GM23338 (cell line): Measurements from ENCODE around the gene SH3D21. TPM values are rescaled to one million over a fixed set of nuclear protein-coding genes. Genes with fewer than 3 reads are reported as not detected.

ENCODE experiments used
- ATAC-seq: fragments of 200-7000 bp; cut with Tn5 transposase; 3 replicates; pipeline ENCODE4 v1.9.1; 2020
- DNase-seq: peaks from one replicate; pipeline ENCODE4 v3.0.0-alpha.2; 2015; ENCODE audit warnings: low spot score
- H2AFZ ChIP-seq: fragments of 200-600 bp; sonication (generic); 2 replicates; pipeline ENCODE4 v1.8.0; 2016; ENCODE audit warnings: antibody characterized with exemption, mild to moderate bottlenecking, moderate library complexity
- H3F3A ChIP-seq: fragments of 200-600 bp; sonication (generic); replicated peaks from 2 replicates; pipeline ENCODE4 v1.8.0; 2017; ENCODE audit warnings: antibody characterized with exemption, mixed run types, low read depth
- H3K27ac ChIP-seq: fragments of 200-600 bp; sonication (generic); 2 replicates; pipeline ENCODE4 v1.6.1; 2016; ENCODE audit warnings: low read depth
- H3K27me3 ChIP-seq: fragments of 200-600 bp; sonication (generic); 2 replicates; pipeline ENCODE4 v1.8.0; 2016; ENCODE audit warnings: mild to moderate bottlenecking, mixed run types, moderate library complexity; ENCODE audit not compliant: insufficient read depth
- H3K36me3 ChIP-seq: fragments of 200-600 bp; sonication (generic); 2 replicates; pipeline ENCODE4 v1.8.0; 2016; ENCODE audit warnings: mild to moderate bottlenecking; ENCODE audit not compliant: insufficient read depth
- H3K4me1 ChIP-seq: fragments of 200-600 bp; sonication (generic); 2 replicates; pipeline ENCODE4 v1.8.0; 2016; ENCODE audit warnings: mild to moderate bottlenecking, moderate library complexity; ENCODE audit not compliant: insufficient read depth
- H3K4me2 ChIP-seq: fragments of 200-600 bp; sonication (generic); 2 replicates; pipeline ENCODE4 v1.7.1; 2017; ENCODE audit warnings: mixed run types
- H3K4me3 ChIP-seq: fragments of 200-600 bp; sonication (generic); 2 replicates; pipeline ENCODE4 v1.6.1; 2016; ENCODE audit warnings: mixed run types
- H3K79me2 ChIP-seq: fragments of 200-600 bp; sonication (generic); replicated peaks from 2 replicates; pipeline ENCODE4 v1.8.0; 2017; ENCODE audit warnings: mild to moderate bottlenecking; ENCODE audit not compliant: insufficient read depth
- H3K9me2 ChIP-seq: fragments of 200-600 bp; sonication (generic); 2 replicates; pipeline ENCODE4 v1.8.0; 2017; ENCODE audit not compliant: insufficient read depth
- H4K20me1 ChIP-seq: fragments of 200-600 bp; sonication (generic); replicated peaks from 2 replicates; pipeline ENCODE4 v1.8.0; 2017; ENCODE audit warnings: mild to moderate bottlenecking; ENCODE audit not compliant: insufficient read depth
- H3K27ac Mint-ChIP-seq: 2 replicates; pipeline ENCODE4 v1.8.0; 2020; ENCODE audit warnings: inconsistent platforms, mild to moderate bottlenecking, moderate library complexity, mixed read lengths
- H3K27me3 Mint-ChIP-seq: 3 replicates; pipeline ENCODE4 v1.8.0; 2022; ENCODE audit warnings: low read depth, mild to moderate bottlenecking, moderate library complexity, mixed read lengths, inconsistent platforms; ENCODE audit not compliant: insufficient read depth, poor library complexity
- H3K36me3 Mint-ChIP-seq: 3 replicates; pipeline ENCODE4 v1.8.0; 2021; ENCODE audit warnings: low read depth, mild to moderate bottlenecking, inconsistent platforms, moderate library complexity, mixed read lengths
- H3K4me1 Mint-ChIP-seq: 3 replicates; pipeline ENCODE4 v1.8.0; 2020; ENCODE audit warnings: mild to moderate bottlenecking, inconsistent platforms, mixed read lengths
- H3K4me3 Mint-ChIP-seq: 3 replicates; pipeline ENCODE4 v1.8.0; 2021; ENCODE audit warnings: moderate library complexity, mild to moderate bottlenecking, inconsistent platforms, mixed read lengths
- H3K9me3 Mint-ChIP-seq: 3 replicates; pipeline ENCODE4 v1.8.0; 2020; ENCODE audit warnings: moderate library complexity, mild to moderate bottlenecking, inconsistent platforms, mixed read lengths
- CREB1 ChIP-seq: fragments of 250-450 bp; sonication (Bioruptor Pico); IDR thresholded peaks from 2 replicates; pipeline ENCODE4 v1.5.0; 2020; ENCODE audit warnings: low read depth, mild to moderate bottlenecking, moderate library complexity
- EZH2 ChIP-seq: fragments of 200-600 bp; sonication (generic); IDR thresholded peaks from one replicate; pipeline ENCODE4 v1.8.0; 2017; ENCODE audit warnings: antibody characterized with exemption, mild to moderate bottlenecking, low read depth; ENCODE audit not compliant: unreplicated experiment
- EZH2phosphoT487 ChIP-seq: fragments of 200-600 bp; sonication (generic); IDR thresholded peaks from one replicate; pipeline ENCODE4 v1.8.1; 2018; ENCODE audit warnings: antibody characterized with exemption; ENCODE audit not compliant: unreplicated experiment
- JUNB ChIP-seq: IDR thresholded peaks from one replicate; pipeline ENCODE4 v1.6.1; 2016; ENCODE audit warnings: antibody characterized with exemption; ENCODE audit not compliant: unreplicated experiment
- NANOG ChIP-seq: IDR thresholded peaks from 2 replicates; pipeline ENCODE4 v1.6.1; 2016; ENCODE audit warnings: antibody characterized with exemption, borderline replicate concordance
- POLR2AphosphoS5 ChIP-seq: IDR thresholded peaks from 2 replicates; pipeline ENCODE4 v1.6.1; 2016; ENCODE audit warnings: antibody characterized with exemption, low read depth
- STAT1 ChIP-seq: IDR thresholded peaks from one replicate; pipeline ENCODE4 v1.6.1; 2016; ENCODE audit warnings: antibody characterized with exemption; ENCODE audit not compliant: unreplicated experiment
- ZNF114 ChIP-seq: fragments of 250-450 bp; sonication (Bioruptor Pico); IDR thresholded peaks from 2 replicates; pipeline ENCODE4 v1.5.0; 2020; ENCODE audit warnings: mild to moderate bottlenecking, moderate library complexity
- ZNF331 ChIP-seq: fragments of 250-450 bp; sonication (Bioruptor Pico); IDR thresholded peaks from 2 replicates; pipeline ENCODE4 v1.5.0; 2020; ENCODE audit warnings: low read depth, mild to moderate bottlenecking, moderate library complexity
- polyA plus RNA-seq: library from polyadenylated mRNA; unstranded; fragments of >200 nt; fragmentation: Nextera tagmentation; extraction: Ambion mirVana; gene quantifications from 2 replicates; pipeline ENCODE4 v1.2.1, GENCODE V29; 2016
- total RNA-seq: library from RNA; depleted of rRNA; stranded (reverse); fragments of >200 nt; shearing (Covaris generic); gene quantifications from 2 replicates; pipeline ENCODE4 v1.2.3, GENCODE V29; 2014
- TF ChIP-seq, protein P1 (sequence below), 2 experiments: fragments of 200-600 bp in 1 of 2; sonication (generic) in 1 of 2; conservative IDR thresholded peaks; 2 replicates each; pipeline versions ENCODE4 v1.5.1 to v1.6.1; 2016 to 2017; ENCODE audit warnings: antibody characterized with exemption in 2 of 2, low read depth in 2 of 2, mild to moderate bottlenecking in 2 of 2, moderate library complexity in 1 of 2
- TF ChIP-seq, protein P2 (sequence below): IDR thresholded peaks from one replicate; pipeline ENCODE4 v1.6.1; 2018; ENCODE audit warnings: antibody characterized with exemption; ENCODE audit not compliant: unreplicated experiment
- TF ChIP-seq, protein P3 (sequence below): IDR thresholded peaks from 2 replicates; pipeline ENCODE4 v1.6.1; 2016; ENCODE audit warnings: antibody characterized with exemption
- TF ChIP-seq, protein P4 (sequence below): fragments of 250-450 bp; sonication (Bioruptor Pico); IDR thresholded peaks from 2 replicates; pipeline ENCODE4 v1.5.0; 2020; ENCODE audit warnings: mild to moderate bottlenecking, moderate library complexity

The SH3D21 gene
- total and polyA plus RNA-seq, 2 experiments from 2014 or later, result 3.7 to 6.3 TPM

DNA sequence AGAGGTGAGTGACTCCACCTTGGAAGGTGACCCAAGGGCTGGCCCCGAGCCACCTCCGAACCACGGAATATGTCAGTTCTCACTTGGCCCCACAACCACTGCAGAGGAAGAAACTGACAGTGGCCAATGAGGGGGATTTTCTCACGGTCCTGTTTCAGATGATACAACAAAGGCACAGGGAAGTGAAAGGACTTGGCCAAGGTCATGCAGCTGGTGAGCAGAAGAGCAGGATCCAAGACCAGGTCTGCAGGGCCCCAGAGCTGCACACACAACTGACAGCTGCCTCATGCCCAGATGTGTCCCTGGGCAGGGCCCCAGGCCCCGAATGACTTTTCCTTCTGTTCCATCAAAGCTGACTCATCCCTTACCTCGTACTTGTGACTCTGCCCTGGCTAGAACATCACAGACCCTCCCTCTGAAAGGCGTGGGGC is 43.1 kb downstream of the SH3D21 start:
- no peaks in the 10 kb centered on the region for H3K9me2 ChIP-seq
- no peak for TF ChIP-seq EZH2phosphoT487
- no peak for TF ChIP-seq CREB1 (CRISPR knock-in tag)
- no peak for TF ChIP-seq ZNF114 (CRISPR knock-in tag)
- no peak for TF ChIP-seq NANOG
- TF ChIP-seq STAT1, result no peak
- TF ChIP-seq, protein P1, sequence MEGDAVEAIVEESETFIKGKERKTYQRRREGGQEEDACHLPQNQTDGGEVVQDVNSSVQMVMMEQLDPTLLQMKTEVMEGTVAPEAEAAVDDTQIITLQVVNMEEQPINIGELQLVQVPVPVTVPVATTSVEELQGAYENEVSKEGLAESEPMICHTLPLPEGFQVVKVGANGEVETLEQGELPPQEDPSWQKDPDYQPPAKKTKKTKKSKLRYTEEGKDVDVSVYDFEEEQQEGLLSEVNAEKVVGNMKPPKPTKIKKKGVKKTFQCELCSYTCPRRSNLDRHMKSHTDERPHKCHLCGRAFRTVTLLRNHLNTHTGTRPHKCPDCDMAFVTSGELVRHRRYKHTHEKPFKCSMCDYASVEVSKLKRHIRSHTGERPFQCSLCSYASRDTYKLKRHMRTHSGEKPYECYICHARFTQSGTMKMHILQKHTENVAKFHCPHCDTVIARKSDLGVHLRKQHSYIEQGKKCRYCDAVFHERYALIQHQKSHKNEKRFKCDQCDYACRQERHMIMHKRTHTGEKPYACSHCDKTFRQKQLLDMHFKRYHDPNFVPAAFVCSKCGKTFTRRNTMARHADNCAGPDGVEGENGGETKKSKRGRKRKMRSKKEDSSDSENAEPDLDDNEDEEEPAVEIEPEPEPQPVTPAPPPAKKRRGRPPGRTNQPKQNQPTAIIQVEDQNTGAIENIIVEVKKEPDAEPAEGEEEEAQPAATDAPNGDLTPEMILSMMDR (conservative IDR thresholded peaks at IDR 0.05; ENCODE audit: low read depth in 2 of 2), result no peak
- TF ChIP-seq, protein P2, sequence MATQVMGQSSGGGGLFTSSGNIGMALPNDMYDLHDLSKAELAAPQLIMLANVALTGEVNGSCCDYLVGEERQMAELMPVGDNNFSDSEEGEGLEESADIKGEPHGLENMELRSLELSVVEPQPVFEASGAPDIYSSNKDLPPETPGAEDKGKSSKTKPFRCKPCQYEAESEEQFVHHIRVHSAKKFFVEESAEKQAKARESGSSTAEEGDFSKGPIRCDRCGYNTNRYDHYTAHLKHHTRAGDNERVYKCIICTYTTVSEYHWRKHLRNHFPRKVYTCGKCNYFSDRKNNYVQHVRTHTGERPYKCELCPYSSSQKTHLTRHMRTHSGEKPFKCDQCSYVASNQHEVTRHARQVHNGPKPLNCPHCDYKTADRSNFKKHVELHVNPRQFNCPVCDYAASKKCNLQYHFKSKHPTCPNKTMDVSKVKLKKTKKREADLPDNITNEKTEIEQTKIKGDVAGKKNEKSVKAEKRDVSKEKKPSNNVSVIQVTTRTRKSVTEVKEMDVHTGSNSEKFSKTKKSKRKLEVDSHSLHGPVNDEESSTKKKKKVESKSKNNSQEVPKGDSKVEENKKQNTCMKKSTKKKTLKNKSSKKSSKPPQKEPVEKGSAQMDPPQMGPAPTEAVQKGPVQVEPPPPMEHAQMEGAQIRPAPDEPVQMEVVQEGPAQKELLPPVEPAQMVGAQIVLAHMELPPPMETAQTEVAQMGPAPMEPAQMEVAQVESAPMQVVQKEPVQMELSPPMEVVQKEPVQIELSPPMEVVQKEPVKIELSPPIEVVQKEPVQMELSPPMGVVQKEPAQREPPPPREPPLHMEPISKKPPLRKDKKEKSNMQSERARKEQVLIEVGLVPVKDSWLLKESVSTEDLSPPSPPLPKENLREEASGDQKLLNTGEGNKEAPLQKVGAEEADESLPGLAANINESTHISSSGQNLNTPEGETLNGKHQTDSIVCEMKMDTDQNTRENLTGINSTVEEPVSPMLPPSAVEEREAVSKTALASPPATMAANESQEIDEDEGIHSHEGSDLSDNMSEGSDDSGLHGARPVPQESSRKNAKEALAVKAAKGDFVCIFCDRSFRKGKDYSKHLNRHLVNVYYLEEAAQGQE, result no peak
- TF ChIP-seq, protein P3, sequence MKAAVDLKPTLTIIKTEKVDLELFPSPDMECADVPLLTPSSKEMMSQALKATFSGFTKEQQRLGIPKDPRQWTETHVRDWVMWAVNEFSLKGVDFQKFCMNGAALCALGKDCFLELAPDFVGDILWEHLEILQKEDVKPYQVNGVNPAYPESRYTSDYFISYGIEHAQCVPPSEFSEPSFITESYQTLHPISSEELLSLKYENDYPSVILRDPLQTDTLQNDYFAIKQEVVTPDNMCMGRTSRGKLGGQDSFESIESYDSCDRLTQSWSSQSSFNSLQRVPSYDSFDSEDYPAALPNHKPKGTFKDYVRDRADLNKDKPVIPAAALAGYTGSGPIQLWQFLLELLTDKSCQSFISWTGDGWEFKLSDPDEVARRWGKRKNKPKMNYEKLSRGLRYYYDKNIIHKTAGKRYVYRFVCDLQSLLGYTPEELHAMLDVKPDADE, result no peak
- TF ChIP-seq JUNB, result no peak
- TF ChIP-seq POLR2AphosphoS5, result no peak
- TF ChIP-seq, protein P4, sequence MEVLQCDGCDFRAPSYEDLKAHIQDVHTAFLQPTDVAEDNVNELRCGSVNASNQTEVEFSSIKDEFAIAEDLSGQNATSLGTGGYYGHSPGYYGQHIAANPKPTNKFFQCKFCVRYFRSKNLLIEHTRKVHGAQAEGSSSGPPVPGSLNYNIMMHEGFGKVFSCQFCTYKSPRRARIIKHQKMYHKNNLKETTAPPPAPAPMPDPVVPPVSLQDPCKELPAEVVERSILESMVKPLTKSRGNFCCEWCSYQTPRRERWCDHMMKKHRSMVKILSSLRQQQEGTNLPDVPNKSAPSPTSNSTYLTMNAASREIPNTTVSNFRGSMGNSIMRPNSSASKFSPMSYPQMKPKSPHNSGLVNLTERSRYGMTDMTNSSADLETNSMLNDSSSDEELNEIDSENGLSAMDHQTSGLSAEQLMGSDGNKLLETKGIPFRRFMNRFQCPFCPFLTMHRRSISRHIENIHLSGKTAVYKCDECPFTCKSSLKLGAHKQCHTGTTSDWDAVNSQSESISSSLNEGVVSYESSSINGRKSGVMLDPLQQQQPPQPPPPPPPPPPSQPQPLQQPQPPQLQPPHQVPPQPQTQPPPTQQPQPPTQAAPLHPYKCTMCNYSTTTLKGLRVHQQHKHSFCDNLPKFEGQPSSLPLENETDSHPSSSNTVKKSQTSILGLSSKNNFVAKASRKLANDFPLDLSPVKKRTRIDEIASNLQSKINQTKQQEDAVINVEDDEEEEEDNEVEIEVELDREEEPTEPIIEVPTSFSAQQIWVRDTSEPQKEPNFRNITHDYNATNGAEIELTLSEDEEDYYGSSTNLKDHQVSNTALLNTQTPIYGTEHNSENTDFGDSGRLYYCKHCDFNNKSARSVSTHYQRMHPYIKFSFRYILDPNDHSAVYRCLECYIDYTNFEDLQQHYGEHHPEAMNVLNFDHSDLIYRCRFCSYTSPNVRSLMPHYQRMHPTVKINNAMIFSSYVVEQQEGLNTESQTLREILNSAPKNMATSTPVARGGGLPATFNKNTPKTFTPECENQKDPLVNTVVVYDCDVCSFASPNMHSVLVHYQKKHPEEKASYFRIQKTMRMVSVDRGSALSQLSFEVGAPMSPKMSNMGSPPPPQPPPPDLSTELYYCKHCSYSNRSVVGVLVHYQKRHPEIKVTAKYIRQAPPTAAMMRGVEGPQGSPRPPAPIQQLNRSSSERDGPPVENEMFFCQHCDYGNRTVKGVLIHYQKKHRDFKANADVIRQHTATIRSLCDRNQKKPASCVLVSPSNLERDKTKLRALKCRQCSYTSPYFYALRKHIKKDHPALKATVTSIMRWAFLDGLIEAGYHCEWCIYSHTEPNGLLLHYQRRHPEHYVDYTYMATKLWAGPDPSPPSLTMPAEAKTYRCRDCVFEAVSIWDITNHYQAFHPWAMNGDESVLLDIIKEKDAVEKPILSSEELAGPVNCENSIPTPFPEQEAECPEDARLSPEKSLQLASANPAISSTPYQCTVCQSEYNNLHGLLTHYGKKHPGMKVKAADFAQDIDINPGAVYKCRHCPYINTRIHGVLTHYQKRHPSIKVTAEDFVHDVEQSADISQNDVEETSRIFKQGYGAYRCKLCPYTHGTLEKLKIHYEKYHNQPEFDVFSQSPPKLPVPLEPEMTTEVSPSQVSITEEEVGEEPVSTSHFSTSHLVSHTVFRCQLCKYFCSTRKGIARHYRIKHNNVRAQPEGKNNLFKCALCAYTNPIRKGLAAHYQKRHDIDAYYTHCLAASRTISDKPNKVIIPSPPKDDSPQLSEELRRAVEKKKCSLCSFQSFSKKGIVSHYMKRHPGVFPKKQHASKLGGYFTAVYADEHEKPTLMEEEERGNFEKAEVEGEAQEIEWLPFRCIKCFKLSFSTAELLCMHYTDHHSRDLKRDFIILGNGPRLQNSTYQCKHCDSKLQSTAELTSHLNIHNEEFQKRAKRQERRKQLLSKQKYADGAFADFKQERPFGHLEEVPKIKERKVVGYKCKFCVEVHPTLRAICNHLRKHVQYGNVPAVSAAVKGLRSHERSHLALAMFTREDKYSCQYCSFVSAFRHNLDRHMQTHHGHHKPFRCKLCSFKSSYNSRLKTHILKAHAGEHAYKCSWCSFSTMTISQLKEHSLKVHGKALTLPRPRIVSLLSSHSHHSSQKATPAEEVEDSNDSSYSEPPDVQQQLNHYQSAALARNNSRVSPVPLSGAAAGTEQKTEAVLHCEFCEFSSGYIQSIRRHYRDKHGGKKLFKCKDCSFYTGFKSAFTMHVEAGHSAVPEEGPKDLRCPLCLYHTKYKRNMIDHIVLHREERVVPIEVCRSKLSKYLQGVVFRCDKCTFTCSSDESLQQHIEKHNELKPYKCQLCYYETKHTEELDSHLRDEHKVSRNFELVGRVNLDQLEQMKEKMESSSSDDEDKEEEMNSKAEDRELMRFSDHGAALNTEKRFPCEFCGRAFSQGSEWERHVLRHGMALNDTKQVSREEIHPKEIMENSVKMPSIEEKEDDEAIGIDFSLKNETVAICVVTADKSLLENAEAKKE (CRISPR knock-in tag), result no peak
- no peak for TF ChIP-seq ZNF331 (CRISPR knock-in tag)
- no peak for TF ChIP-seq EZH2
- H4K20me1 ChIP-seq, result no peaks in the 10 kb centered on the region
- H3K4me1 ChIP-seq, result peaks cover 5% of the 10 kb centered on the region; the same call in 1 of the 2 replicates
- H3K27me3 ChIP-seq, result no peaks in the 10 kb centered on the region
- no peaks in the 10 kb centered on the region for H3K9me3 Mint-ChIP-seq
- H3K36me3 ChIP-seq, result peaks cover 8% of the 10 kb centered on the region; the same call in 1 of the 2 replicates
- no peak overlapping the region for H3K4me3 Mint-ChIP-seq
- H3F3A ChIP-seq, result no peaks in the 10 kb centered on the region
- no peak overlapping the region for H3K27ac Mint-ChIP-seq
- H3K36me3 Mint-ChIP-seq, result peaks cover 48% of the 10 kb centered on the region
- no peak overlapping the region for H3K27ac ChIP-seq
- no peak overlapping the region for H3K4me2 ChIP-seq
- no peak for DNase-seq
- no peak overlapping the region for H3K4me3 ChIP-seq
- peaks cover 4% of the 10 kb centered on the region for H3K27me3 Mint-ChIP-seq
- no peaks in the 10 kb centered on the region for H3K79me2 ChIP-seq
- no peak overlapping the region for H2AFZ ChIP-seq
- ATAC-seq, result no peak
- peaks cover 13% of the 10 kb centered on the region for H3K4me1 Mint-ChIP-seq
